Pancreas (tissue), 10 donors: ENCODE measurements around the gene ACP6. TPM values are rescaled to one million over a fixed set of nuclear protein-coding genes. Genes with fewer than 3 reads are reported as not detected.
A peak's percentile ranks its signal among the peaks of the same experiment; 100 is the strongest.

Source experiments
- ATAC-seq, 4 donors: fragments of 200-7000 bp; cut with Tn5 transposase; one replicate each; pipeline versions ENCODE4 v1.8.0 to v1.9.1; 2020; ENCODE audit warnings: mild to moderate bottlenecking in 4 of 4, moderate library complexity in 4 of 4
- DNase-seq, 6 donors: peaks; one replicate each; pipeline ENCODE4 v3.0.0-alpha.2; 2020
- FAIRE-seq: peaks from 2 replicates; lab custom pipeline; 2012; peaks lifted over from hg19 to GRCh38; lab: Jason Lieb, UNC
- H3K27ac ChIP-seq, 4 donors: fragments of 200-600 bp; sonication (generic); 1 replicate in 3 of 4; 2 replicates in 1 of 4; pipeline versions ENCODE4 v1.5.0 to v1.8.0; 2020
- H3K27me3 ChIP-seq, 4 donors: fragments of 200-600 bp; one replicate each; pipeline ENCODE4 v1.8.0; 2021
- H3K36me3 ChIP-seq, 3 donors: fragments of 200-600 bp; sonication (generic) in 1 of 3; one replicate each; pipeline versions ENCODE4 v1.5.0 to v1.8.0; 2020 to 2021
- H3K4me1 ChIP-seq, 3 donors: fragments of 200-600 bp; one replicate each; pipeline ENCODE4 v1.8.0; 2021
- H3K4me3 ChIP-seq, 4 donors: fragments of 200-600 bp; sonication (generic) in 2 of 4; one replicate each; pipeline versions ENCODE4 v1.5.0 to v1.8.0; 2020 to 2021
- H3K9me3 ChIP-seq, 4 donors: fragments of 200-600 bp; one replicate each; pipeline ENCODE4 v1.8.0; 2021
- CTCF ChIP-seq, 4 donors: fragments of 200-600 bp; sonication (generic) in 3 of 4; IDR thresholded peaks; one replicate each; pipeline versions ENCODE4 v1.5.0 to v1.8.0; 2021; ENCODE audit warnings: antibody characterized with exemption in 4 of 4
- WGBS, 2 donors: extraction: QIAGEN DNeasy Blood & Tissue Kit; methylation state at CpG; one replicate each; pipeline ENCODE4 v1.1.7; 2013; 5-methylcytosine and 5-hydroxymethylcytosine counted together
- intact Hi-C, 3 donors: fragments of 100-400 bp; cut with DNase I; formaldehyde crosslinking; loops; one replicate each; pipeline versions ENCODE4 v1.11.1 to v1.14.2; 2022
- polyA plus RNA-seq, 2 donors: library from polyadenylated mRNA; stranded (reverse); fragments of 200-250 nt; gene quantifications; one replicate each; pipeline ENCODE4 v1.2.3, GENCODE V29; 2013
- total RNA-seq, 6 donors: library from RNA; stranded (reverse); fragmentation: NEBNext Ultra II Directional in 4 of 6; extraction: Animal tissue kit (Norgen Biotek cat#: 25700) in 4 of 6; gene quantifications; one replicate each; pipeline versions ENCODE4 v1.2.1 to v1.2.4, GENCODE V29; 2021 to 2023
- donor health status: healthy with polysubstance abuse.
- donor health status: DM: no; HTN: no; CAD: no; lungs with moderate emphysema.
- donor health status: DM: no; HTN: no; CAD: no.
- donor health status: control.
- donor health status: control.
- donor health status: Bipolar disorder and iron deficiency.
- donor health status: DM: yes; HTN: yes; CAD: no.
- donor health status: DM: no; HTN: no; CAD: no.
- donor health status: DM: no; HTN: no; CAD: no.
- donor health status: DM: yes; HTN: yes; CAD: no.

ACP6 gene
- total and polyA plus RNA-seq, 8 donors, result 8.5 to 18.6 (median 10.1) TPM

- DNase-seq (no peak), ATAC-seq (no peak), FAIRE-seq (no peak)
- intact Hi-C loops, result loop anchor here in 1 of 3 donors (10.0 kb wide), 1 partner anchor 251 kb away; no protein-coding TSS in a partner anchor
- Histone ChIP-seq H3K27me3 (no peaks in the 10 kb centered on the region), H3K36me3 (peaks cover 0 to 17% (median 0%) of the 10 kb centered on the region in 3 donors), H3K27ac (no peak overlapping the region), H3K4me3 (no peak overlapping the region), H3K4me1 (no peaks in the 10 kb centered on the region), H3K9me3 (no peaks in the 10 kb centered on the region)
- 91% methylated on average over 3 of the region's 3 CpGs for WGBS, 2 donors
- no peak for TF ChIP-seq CTCF (IDR thresholded peaks at IDR 0.05)
Observed at GRCh38 chr1:147643974-147644373, 26.4 kb downstream of the ACP6 start.

- DNase-seq, result peak in 3 of 6 donors; percentile 25 to 57 (median 41)
Observed at GRCh38 chr1:147641695-147642592, 28.4 kb downstream of the ACP6 start.

DNA sequence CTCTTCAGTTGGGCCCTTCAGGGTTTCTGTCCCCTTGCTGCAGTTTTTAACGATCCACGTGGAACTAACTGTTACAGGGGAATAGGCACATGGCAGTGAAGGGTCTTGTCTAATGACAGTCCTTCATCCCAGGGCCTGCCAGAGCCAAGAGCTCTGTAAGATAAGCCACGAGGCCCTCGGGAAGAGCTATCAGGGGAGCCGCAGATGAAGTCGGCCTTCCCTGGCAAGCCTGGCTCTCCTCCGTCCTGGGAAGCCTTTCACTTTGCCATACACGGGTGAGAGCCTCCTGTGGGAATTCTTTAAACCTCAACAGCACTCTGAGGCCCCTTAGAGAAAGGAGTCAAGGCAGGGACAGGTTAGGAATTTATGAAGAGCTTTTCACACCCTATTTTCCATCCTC, 29.0 kb downstream of the ACP6 start:
- Histone ChIP-seq H3K4me3 (no peak overlapping the region), H3K27me3 (no peaks in the 10 kb centered on the region), H3K9me3 (no peaks in the 10 kb centered on the region), H3K27ac (no peak overlapping the region), H3K36me3 (peaks cover 0 to 2% (median 0%) of the 10 kb centered on the region in 3 donors), H3K4me1 (no peaks in the 10 kb centered on the region)
- intact Hi-C loops, result loop anchor here in 1 of 3 donors (10.0 kb wide), 1 partner anchor 254 kb away; no protein-coding TSS in a partner anchor
- FAIRE-seq (no peak), ATAC-seq (no peak), DNase-seq (no peak)
- WGBS, 2 donors, result 76 to 86% methylated on average over 8 of the region's 8 CpGs
- no peak for TF ChIP-seq CTCF (IDR thresholded peaks at IDR 0.05)

More at GRCh38 chr1:147641695-147642592, 28.4 kb downstream of the ACP6 start:
- Histone ChIP-seq H3K27ac (no peak overlapping the region), H3K9me3 (no peaks in the 10 kb centered on the region), H3K36me3 (peaks cover 0 to 7% (median 0%) of the 10 kb centered on the region in 3 donors), H3K4me3 (no peak overlapping the region), H3K27me3 (no peaks in the 10 kb centered on the region), H3K4me1 (no peaks in the 10 kb centered on the region)
- peak; percentile 71 to 90 (median 86) for ATAC-seq
- WGBS, 2 donors, result 55 to 62% methylated on average over 17 of the region's 17 CpGs
- TF ChIP-seq CTCF (IDR thresholded peaks at IDR 0.05), result peak; percentile 70 to 84 (median 77)
- no peak for FAIRE-seq
- intact Hi-C loops, result loop anchor here in 1 of 3 donors (10.0 kb wide), 1 partner anchor 253 kb away; no protein-coding TSS in a partner anchor

DNA sequence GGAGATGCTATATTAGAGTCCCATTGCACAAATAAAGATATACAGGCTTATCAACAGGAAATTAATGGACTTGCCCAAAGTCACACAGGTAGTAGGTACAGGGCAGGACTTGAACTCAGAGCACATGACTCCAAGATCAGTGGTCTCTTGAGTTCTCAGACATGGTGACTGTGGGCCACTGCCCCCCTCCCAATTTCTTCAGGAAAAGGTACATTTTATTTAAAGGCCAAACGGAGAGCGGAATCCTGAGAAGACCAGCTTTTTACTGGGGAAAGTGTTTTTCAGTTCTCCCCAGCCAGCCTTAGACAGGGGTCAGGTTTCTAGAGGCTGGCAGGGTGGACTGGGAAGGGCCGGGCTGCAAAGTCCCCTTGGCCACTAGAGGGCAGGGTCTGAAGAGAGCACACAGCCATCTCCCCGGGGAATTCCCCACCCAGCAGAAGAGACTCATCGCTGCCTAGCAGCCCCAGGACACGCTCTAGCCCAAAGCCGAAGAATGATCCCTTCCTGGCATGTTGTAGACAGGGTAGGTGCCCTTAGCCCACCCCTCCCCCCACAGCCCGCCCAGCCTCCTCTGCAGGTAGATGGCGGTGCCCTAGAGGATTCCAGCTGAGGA, 29.7 kb downstream of the ACP6 start:
- ATAC-seq, result peak; percentile 92 to 98 (median 96)
- H3K4me3 ChIP-seq, result no peak overlapping the region
- peak; percentile 65 to 91 (median 82) for TF ChIP-seq CTCF (IDR thresholded peaks at IDR 0.05)
- H3K36me3 ChIP-seq, result peaks cover 0 to 2% (median 0%) of the 10 kb centered on the region in 3 donors
- no peaks in the 10 kb centered on the region for H3K4me1 ChIP-seq
- intact Hi-C loops, result loop anchor here in 1 of 3 donors (10.0 kb wide), 1 partner anchor 254 kb away; no protein-coding TSS in a partner anchor
- no peak overlapping the region for H3K27ac ChIP-seq
- no peaks in the 10 kb centered on the region for H3K27me3 ChIP-seq
- peak; percentile 53 to 84 (median 72) for DNase-seq
- WGBS, 2 donors, result 38 to 45% methylated on average over 9 of the region's 9 CpGs
- H3K9me3 ChIP-seq, result no peaks in the 10 kb centered on the region
- no peak for FAIRE-seq
